Measurements from ENCODE around the gene STAB1.

The STAB1 gene

GRCh38 chr3:52458770-52459545 lies 36.2 kb upstream of the STAB1 start:
- no peak overlapping the region for H3K4me3 ChIP-seq (ENCODE audit: low read depth, low read length)

DNA sequence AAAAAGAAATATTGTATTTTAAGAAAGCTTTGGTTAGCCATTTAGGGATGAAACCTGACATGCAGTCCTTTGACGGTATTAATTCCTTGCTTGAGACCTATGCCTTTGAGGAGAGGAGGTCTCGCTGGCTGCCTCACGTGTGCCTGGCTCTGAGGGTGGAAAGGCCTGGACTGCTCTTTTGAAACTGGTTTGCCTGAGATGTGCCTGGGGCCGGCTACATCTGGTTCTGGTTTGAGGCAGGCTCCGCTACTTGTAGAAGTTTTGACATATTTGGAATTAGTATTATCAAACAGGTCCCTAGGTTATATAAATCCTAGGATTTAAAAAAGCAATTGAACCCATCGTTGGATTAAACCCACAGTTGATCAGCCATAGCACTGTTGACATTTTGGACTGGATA lies 33.3 kb upstream of the STAB1 start:
- H3K4me3 ChIP-seq (ENCODE audit: low read depth, low read length) = no peak overlapping the region

DNA sequence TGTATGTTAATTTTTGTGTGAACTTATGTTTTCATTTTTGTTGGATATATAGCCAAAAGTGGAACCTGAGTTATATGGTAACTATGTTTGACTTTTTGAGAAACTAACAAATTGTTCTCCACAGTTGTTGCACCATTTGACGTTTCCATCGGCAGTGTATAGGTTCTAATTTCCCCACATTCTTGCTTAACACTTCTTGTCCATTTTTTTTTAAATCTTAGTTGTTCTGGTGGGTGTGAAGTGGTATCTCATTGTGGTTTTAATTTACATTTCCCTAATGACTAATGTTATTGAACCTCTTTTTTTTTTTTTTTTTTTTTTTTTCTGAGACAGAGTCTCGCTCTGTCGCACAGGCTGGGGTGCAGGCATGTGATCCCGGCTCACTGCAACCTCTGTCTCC lies 31.7 kb upstream of the STAB1 start:
- no peak overlapping the region for H3K4me3 ChIP-seq (ENCODE audit: low read depth, low read length)

DNA sequence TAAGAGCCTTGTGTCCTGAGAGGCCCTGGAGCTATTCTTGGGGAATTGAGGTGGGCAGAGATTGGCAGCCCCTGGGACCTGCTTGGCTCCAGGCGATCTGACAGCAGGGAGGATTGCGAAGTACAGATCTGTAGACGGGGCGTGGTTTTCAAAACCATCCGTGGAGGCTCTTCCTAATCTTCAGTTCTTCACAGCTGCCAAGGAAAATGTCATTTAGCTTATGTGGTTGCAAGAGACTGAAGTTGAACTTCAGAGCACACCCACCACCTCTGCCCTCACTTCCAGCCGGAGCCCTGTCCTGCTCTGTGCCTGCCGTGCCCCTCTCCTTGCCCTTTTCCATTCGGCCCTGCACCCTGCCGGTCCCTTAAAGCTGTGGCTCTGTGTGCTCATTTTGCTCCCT lies 26.8 kb upstream of the STAB1 start:
- no peak overlapping the region for H3K4me3 ChIP-seq (ENCODE audit: low read depth, low read length)

- no peak overlapping the region for H3K4me3 ChIP-seq (ENCODE audit: low read depth, low read length)
Measured at GRCh38 chr3:52469001-52469400, 26.1 kb upstream of the STAB1 start.

- no peak overlapping the region for H3K4me3 ChIP-seq (ENCODE audit: low read depth, low read length)
Measured at GRCh38 chr3:52470920-52471319, 24.2 kb upstream of the STAB1 start.

DNA sequence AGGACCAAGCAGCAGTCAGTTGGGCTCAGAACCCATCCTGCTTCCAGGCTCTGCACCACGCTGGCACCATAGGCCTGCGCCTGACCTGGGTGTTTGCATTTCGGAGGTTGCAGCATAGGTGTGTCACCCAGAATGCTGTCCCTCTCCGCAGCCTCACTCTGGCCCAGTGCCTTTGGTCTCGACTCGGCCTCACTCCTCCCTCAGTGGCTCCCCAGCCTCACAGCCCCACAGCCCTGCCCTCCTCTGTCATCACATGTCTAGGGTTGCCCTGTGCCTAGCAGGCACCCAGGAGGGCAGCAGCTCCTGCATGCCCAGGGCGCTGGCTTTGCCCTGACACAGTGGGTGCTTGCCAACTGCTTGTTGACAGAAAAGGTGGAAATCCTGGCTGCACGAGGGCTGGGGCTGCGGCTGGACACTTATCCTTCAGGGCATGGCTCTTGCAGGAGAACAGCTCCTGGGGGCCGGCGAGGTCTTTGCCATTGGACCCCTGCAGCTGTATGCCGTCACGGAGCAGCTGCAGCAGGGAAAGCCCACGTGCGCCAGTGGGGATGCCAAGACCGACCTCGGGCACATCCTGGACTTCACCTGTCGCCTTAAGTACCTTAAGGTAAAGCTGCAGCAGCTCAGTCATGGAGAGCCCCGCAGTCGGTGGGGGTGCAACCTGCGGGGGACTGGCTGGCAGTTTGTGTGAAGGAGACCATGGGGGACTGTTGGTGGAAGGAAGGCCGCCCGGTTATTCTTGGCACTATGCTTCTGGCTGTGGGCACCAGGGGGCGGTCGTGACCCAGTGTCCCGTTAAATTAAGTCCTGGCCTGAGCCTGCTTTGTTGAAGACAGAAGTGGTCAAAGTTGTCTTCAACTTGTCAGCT lies 23.5 kb upstream of the STAB1 start:
- no peak overlapping the region for H3K4me3 ChIP-seq (ENCODE audit: low read depth, low read length)

DNA sequence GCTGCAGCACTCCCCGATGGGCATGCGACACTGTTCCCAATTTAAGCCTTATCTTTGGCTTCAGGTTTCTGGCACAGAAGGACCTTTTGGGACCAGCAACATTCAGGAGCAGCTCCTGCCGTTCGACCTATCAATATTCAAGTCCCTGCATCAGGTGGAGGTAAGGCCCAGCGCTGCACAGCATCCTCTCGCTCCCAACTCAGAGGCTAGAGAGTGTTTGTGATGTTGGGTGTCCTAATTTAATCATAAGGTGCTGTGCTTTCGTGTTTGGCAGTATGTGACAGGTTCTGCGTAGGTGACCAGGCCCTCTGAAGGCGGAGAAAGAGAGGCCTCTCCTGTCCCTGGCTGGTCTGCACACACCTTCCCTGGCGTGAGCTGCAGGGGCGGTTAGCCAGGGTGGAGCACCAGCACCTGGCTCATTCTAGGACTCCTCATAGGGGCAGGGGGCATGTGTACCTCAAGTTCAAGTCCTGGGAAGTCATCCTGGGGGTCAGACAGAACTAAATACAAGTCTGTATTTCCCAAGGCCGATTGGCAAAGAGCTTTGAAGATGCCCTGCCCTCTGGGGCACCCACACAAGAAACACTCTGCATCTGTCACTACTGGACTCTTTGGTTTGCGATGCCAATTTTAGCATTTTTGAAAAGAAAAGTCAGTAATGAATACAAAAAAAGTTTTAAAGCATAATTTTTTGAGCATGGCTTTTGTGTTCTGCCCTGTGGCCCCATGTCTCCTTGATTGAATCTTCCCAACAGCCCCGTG lies 22.7 kb upstream of the STAB1 start:
- no peak overlapping the region for H3K4me3 ChIP-seq (ENCODE audit: low read depth, low read length)

- no peak overlapping the region for H3K4me3 ChIP-seq (ENCODE audit: low read depth, low read length)
Measured at GRCh38 chr3:52473026-52473425, 22.1 kb upstream of the STAB1 start.

GRCh38 chr3:52477076-52477795 lies 17.9 kb upstream of the STAB1 start:
- no peak overlapping the region for H3K4me3 ChIP-seq (ENCODE audit: low read depth, low read length)

GRCh38 chr3:52477796-52478095 lies 17.4 kb upstream of the STAB1 start:
- H3K4me3 ChIP-seq (ENCODE audit: low read depth, low read length) = no peak overlapping the region

DNA sequence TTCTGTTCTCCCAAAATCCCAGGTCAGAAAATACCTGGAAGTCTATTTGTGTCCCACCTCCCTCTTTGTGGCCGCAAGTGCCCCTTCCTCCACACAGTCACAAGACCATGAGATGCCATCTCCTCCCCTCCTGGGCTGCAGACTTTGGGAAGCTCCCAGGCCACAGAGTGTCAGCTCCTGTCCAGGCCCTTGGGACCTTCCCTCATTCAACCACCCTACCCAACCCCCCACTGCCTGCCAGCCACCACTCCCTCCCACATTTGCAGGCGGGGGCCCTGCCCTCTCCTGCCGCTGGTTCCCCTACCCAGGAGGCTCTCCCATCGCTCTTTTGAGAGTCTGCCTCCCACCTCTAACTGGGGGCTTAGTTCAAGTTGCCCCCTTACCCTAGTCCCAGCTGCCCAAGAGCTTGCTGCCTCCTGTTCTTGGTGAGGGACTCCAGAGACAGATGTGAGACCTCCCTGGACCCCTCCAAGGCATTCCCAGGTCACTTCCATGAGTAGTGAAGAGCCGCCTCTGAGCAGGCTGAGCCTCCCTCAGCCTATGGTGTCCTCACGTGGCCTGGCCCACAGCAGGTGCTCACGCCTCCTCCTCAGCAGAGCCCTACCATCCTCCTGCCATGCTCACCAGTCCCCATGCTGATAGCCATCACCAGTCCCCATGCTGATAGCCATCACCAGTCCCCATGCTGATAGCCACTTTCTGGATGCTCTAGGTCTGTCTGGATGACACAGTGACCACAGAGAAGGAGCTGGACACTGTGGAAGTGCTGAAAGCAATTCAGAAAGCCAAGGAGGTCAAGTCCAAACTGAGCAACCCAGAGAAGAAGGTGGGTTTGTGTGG lies 15.9 kb upstream of the STAB1 start:
- H3K4me3 ChIP-seq (ENCODE audit: low read depth, low read length) = no peak overlapping the region

DNA sequence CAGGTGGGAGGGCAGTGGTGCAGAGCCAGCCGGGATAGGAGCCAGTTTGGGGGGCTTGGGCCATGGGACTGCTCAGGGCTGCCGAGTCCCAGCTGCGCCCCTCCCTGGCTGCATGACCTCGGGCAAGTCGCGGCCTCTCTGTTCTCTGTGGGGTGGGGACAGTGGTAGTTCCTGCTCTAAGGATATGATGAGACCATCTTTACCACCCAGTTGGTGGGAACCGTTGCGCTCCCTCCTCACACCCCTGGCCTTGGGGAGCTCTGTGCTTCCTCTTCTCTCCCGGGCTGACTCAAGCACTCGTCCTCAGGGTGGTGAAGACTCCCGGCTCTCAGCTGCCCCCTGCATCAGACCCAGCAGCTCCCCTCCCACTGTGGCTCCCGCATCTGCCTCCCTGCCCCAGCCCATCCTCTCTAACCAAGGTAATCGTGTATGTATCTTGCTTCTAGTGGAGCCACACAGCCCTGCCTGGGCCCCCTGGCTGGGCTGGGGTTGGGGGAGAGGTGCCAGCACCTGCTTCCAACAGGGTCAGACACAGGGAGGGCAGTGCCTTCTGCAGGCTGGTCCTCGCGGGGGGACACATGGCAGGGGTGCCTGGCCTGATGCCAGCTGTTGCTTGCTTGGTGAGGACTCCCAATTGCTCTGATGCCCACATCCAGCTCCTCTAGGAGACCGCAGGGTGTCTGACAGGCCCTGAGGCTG lies 15.1 kb upstream of the STAB1 start:
- no peak overlapping the region for H3K4me3 ChIP-seq (ENCODE audit: low read depth, low read length)

GRCh38 chr3:52480768-52481715 lies 14.1 kb upstream of the STAB1 start:
- no peak overlapping the region for H3K4me3 ChIP-seq (ENCODE audit: low read depth, low read length)

GRCh38 chr3:52481819-52482521 lies 13.2 kb upstream of the STAB1 start:
- H3K4me3 ChIP-seq (ENCODE audit: low read depth, low read length) = no peak overlapping the region

DNA sequence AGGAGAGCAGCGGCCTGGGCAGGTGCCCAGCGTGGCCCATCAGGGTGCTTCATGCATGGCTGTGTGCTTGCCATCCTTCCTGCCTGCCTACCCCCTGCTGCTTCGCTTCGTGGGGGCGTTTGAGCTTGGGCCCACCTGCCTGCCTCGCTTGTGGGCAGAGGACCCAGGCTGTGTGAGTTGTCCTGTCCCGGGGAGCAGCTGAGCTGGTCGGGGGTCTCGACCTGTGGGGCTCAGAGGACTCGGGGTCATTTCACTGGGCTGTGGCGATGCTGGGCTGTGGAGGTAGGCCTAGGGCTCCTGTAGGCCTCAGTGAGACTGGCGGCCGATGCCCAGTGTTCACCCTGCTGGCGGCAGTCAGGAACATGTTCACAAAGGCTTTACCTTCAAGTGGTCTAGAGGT lies 12.1 kb upstream of the STAB1 start:
- no peak overlapping the region for H3K4me3 ChIP-seq (ENCODE audit: low read depth, low read length)

DNA sequence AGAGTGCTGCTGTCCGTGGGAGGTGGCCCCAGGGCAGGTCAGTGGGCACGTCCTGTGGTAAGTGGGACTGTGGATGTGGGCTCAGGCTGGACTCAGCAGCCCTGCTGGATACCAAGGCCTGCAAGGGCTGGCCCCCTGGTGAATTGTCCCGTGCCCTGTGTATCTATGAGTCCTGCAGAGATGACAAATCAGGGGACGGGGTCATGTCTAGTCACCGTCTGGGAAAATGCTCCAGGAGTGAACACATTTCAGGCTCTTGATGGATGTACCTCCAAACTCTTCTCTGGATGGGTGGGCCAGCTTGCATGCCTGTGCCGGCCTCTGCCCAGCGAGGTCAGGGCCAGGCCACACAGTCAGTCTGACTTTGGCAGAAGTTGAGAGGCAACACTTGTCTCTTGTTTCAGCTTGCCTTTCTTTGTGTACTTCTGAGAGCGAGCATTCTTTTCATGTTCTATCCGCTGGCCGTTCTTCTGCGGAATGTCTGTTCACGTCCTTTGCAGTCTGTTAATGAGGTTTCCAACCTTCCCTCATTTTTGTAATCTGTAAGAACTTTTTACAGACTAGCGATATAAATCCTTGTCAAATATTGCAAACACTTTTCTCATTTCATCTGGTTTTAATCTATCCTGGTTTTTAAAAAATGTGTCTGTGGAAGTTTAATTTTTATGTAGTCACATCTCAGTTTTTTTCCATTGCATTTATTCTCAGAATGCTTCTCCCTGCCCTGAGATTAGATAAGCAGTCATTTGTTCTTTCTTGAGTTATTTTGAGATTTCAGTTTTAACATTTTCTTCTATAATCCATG lies 11.4 kb upstream of the STAB1 start:
- H3K4me3 ChIP-seq (ENCODE audit: low read depth, low read length) = no peak overlapping the region
